ENCODE results near the gene DENND6A.

The DENND6A gene

DNA sequence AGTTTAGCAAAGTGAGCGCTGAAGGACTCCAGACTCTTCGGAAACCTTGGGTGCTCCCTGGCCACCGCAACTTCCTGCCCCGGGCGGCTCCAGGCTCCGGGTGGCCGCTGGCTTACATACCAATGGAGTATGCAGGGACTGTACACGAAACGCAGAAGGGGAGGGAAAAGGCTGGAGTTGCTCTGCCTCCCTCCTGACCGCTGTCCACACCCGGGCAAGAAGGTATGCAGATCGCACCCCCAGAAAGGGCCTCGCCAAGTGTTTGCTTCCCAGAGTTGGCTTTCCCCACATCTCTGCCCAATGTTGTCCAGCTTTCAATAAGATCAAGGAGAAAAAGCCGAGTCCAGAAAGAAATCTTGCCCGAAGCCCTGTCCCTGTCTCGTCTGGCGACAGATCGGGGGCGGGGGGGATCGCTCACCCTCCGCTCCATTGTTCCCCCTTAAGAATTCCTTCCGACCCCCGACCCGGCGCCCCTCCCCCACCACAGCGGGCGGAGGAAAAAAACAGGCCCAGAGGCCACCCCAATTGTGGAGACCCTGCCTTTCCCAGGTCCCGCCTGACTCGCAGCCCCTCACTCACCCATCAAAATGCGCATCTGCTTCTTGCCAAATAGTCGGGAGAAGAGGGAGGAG, 96.3 kb downstream of the DENND6A start:
- DNase-seq (ENCODE audit: extremely low read depth, insufficient read length): peak; percentile 68
- peak overlapping the region; percentile 98 for H3K4me3 ChIP-seq (replicated peaks; ENCODE audit: low read depth, low read length)
- TF ChIP-seq, protein P1, sequence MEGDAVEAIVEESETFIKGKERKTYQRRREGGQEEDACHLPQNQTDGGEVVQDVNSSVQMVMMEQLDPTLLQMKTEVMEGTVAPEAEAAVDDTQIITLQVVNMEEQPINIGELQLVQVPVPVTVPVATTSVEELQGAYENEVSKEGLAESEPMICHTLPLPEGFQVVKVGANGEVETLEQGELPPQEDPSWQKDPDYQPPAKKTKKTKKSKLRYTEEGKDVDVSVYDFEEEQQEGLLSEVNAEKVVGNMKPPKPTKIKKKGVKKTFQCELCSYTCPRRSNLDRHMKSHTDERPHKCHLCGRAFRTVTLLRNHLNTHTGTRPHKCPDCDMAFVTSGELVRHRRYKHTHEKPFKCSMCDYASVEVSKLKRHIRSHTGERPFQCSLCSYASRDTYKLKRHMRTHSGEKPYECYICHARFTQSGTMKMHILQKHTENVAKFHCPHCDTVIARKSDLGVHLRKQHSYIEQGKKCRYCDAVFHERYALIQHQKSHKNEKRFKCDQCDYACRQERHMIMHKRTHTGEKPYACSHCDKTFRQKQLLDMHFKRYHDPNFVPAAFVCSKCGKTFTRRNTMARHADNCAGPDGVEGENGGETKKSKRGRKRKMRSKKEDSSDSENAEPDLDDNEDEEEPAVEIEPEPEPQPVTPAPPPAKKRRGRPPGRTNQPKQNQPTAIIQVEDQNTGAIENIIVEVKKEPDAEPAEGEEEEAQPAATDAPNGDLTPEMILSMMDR (IDR thresholded peaks at IDR 0.05; ENCODE audit: insufficient read depth, low read length, poor library complexity, severe bottlenecking): no peak
- no peaks in the 10 kb centered on the region; the same call in 1 of the 2 replicates for H3K36me3 ChIP-seq (ENCODE audit: control insufficient read depth, insufficient read depth, low read length)
- no peaks in the 10 kb centered on the region for H3K27me3 ChIP-seq (replicated peaks; ENCODE audit: control insufficient read depth, insufficient read depth, low read length)

DNA sequence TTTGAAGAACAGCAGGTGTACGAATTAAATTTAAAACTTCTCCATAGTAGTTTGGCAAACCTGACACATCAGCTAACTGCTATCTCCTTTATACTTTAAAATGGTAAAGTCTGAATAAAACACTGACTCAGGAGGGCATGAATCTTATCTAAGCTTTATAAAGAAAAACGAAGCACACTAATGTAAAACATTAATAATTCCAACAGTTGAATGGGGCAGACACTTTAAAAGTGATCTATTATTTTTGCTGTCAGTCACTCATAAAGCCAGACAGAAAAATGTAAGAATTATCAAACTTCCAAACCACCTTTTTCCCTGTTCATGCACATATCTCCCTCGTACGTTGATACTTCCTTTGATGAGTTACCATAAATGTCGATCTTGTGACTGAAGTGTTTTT, 98.3 kb downstream of the DENND6A start:
- no peaks in the 10 kb centered on the region; the same call in 1 of the 2 replicates for H3K36me3 ChIP-seq (ENCODE audit: control insufficient read depth, insufficient read depth, low read length)
- TF ChIP-seq, protein P1 (IDR thresholded peaks at IDR 0.05; ENCODE audit: insufficient read depth, low read length, poor library complexity, severe bottlenecking): no peak
- no peak overlapping the region; the same call in 1 of the 2 replicates for H3K4me3 ChIP-seq (replicated peaks; ENCODE audit: low read depth, low read length)

DNA sequence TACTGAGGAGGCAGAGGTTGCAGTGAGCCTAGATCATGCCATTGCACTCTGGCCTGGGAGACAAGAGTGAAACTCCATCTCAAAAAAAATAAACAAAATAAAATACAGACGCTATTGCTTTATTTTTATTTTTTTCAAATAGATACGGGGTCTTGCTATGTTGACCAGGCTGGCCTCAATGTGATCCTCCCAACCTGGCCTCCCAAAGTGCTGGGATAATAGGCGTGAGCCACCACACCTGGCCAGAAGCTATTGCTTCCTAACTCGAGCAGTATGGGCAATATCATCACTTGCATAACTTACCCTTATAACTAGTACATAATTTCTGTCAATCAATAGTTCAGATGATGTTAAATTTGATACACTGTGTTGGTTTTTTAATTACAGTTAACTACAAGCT, 98.7 kb downstream of the DENND6A start:
- Histone ChIP-seq H3K4me3 (replicated peaks; ENCODE audit: low read depth, low read length) (no peak overlapping the region), H3K36me3 (ENCODE audit: control insufficient read depth, insufficient read depth, low read length) (peaks cover 2% of the 10 kb centered on the region; the same call in 1 of the 2 replicates), H3K27me3 (replicated peaks; ENCODE audit: control insufficient read depth, insufficient read depth, low read length) (no peaks in the 10 kb centered on the region)
- DNase-seq (ENCODE audit: extremely low read depth, insufficient read length): no peak
- TF ChIP-seq, protein P1 (IDR thresholded peaks at IDR 0.05; ENCODE audit: insufficient read depth, low read length, poor library complexity, severe bottlenecking): no peak

More for the DNA sequence above, 98.3 kb downstream of the DENND6A start:
- no peak for DNase-seq (ENCODE audit: extremely low read depth, insufficient read length)
- H3K27me3 ChIP-seq (replicated peaks; ENCODE audit: control insufficient read depth, insufficient read depth, low read length): no peaks in the 10 kb centered on the region

DNA sequence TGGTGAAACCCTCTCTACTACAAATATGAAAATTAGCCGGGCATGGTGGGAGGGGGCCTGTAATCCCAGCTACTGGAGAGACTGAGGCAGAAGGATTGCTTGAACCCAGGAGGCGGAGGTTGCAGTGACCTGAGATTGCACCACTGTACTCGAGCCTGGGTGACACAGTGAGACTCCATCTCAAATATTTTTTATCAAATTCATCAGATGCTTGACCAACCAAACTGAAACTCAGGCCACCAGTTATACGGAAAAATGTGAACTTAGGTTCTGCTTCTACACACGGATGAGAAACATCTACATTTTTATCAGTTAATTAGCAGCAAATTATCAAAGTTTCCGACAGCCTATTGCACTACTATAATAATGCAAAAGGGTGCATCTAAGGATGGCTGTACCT, 100.6 kb downstream of the DENND6A start:
- TF ChIP-seq, protein P1 (IDR thresholded peaks at IDR 0.05; ENCODE audit: insufficient read depth, low read length, poor library complexity, severe bottlenecking): no peak
- Histone ChIP-seq H3K36me3 (ENCODE audit: control insufficient read depth, insufficient read depth, low read length) (peaks cover 2% of the 10 kb centered on the region; the same call in 1 of the 2 replicates), H3K4me3 (replicated peaks; ENCODE audit: low read depth, low read length) (no peak overlapping the region)

DNA sequence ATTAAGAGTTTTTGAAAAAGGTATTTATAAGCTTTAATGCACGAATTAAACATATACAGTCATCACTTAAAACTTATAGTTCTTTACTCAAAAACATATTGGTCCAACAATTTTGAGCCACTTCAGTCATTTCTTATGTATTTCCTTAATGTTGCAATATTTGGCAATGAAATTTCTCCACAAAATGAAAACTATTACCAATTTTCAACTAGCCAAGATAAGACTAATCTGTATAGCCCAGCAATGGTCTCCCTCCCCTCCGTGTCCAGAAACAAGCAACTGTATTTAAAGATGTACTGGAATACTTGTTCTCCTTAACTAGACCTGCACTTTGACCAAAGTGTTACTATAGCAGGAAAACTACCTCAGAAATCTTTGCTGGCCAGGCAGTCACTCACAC, 105.0 kb downstream of the DENND6A start:
- H3K27me3 ChIP-seq (replicated peaks; ENCODE audit: control insufficient read depth, insufficient read depth, low read length): no peaks in the 10 kb centered on the region
- peaks cover 2% of the 10 kb centered on the region; the same call in 1 of the 2 replicates for H3K36me3 ChIP-seq (ENCODE audit: control insufficient read depth, insufficient read depth, low read length)
- TF ChIP-seq, protein P1 (IDR thresholded peaks at IDR 0.05; ENCODE audit: insufficient read depth, low read length, poor library complexity, severe bottlenecking): no peak
- H3K4me3 ChIP-seq (replicated peaks; ENCODE audit: low read depth, low read length): no peak overlapping the region
- no peak for DNase-seq (ENCODE audit: extremely low read depth, insufficient read length)

More for the DNA sequence above, 100.6 kb downstream of the DENND6A start:
- no peak for DNase-seq (ENCODE audit: extremely low read depth, insufficient read length)
- H3K27me3 ChIP-seq (replicated peaks; ENCODE audit: control insufficient read depth, insufficient read depth, low read length): no peaks in the 10 kb centered on the region
